OCI-LY7 (cell line): ENCODE results near the gene FOXJ2. TPM values are rescaled to one million over a fixed set of nuclear protein-coding genes. Genes with fewer than 3 reads are reported as not detected.

Experiments
- BruUV-seq: library from RNA; stranded (reverse); fragments of 400-500 nt; replicated peaks from 2 replicates; lab custom pipeline; 2021; lab: Mats Ljungman, UMichigan
- CTCF ChIA-PET: fragments of 300-600 bp; sonication (Branson Sonifier 250); formaldehyde crosslinking; loops from one replicate; lab custom pipeline; 2022; ENCODE audit warnings: antibody characterized with exemption; ENCODE audit not compliant: unreplicated experiment; lab: Charles Lee
- POLR2A ChIA-PET: fragments of 300-600 bp; sonication (Branson Sonifier 250); formaldehyde crosslinking; loops from one replicate; lab custom pipeline; 2022; ENCODE audit warnings: antibody characterized with exemption; lab: Charles Lee
- DNase-seq: peaks from one replicate; pipeline ENCODE4 v3.0.0-alpha.2; 2015; ENCODE audit warnings: low spot score
- H2AFZ ChIP-seq: fragments of 200-600 bp; sonication (generic), shearing (Covaris generic); 2 replicates; pipeline ENCODE4 v1.6.1; 2014; ENCODE audit warnings: mild to moderate bottlenecking, antibody characterized with exemption, low read length, moderate library complexity
- H3K27ac ChIP-seq: fragments of 200-600 bp; sonication (generic); 2 replicates; pipeline ENCODE4 v1.5.1; 2014; ENCODE audit warnings: mixed run types, low read depth, mild to moderate bottlenecking, moderate library complexity, low read length, inconsistent platforms; ENCODE audit not compliant: poor library complexity, severe bottlenecking
- H3K36me3 ChIP-seq: fragments of 200-600 bp; sonication (generic); 2 replicates; pipeline ENCODE4 v1.6.1; 2014; ENCODE audit warnings: mild to moderate bottlenecking, antibody characterized with exemption, low read length, moderate library complexity, mixed read lengths; ENCODE audit not compliant: insufficient read depth
- H3K4me1 ChIP-seq: fragments of 200-600 bp; sonication (generic); 2 replicates; pipeline ENCODE4 v1.5.1; 2014; ENCODE audit warnings: mild to moderate bottlenecking, low read length; ENCODE audit not compliant: insufficient read depth, poor library complexity, severe bottlenecking
- H3K4me2 ChIP-seq: fragments of 200-600 bp; sonication (generic); 2 replicates; pipeline ENCODE4 v1.6.1; 2014; ENCODE audit warnings: mild to moderate bottlenecking, low read length
- H3K4me3 ChIP-seq: fragments of 200-600 bp; sonication (generic); 2 replicates; pipeline ENCODE4 v1.5.1; 2014; ENCODE audit warnings: mild to moderate bottlenecking, low read depth, low read length; ENCODE audit not compliant: poor library complexity, severe bottlenecking
- H3K79me2 ChIP-seq: fragments of 200-600 bp; sonication (generic); 2 replicates; pipeline ENCODE4 v1.6.1; 2016; ENCODE audit warnings: low read depth, mild to moderate bottlenecking, low read length, moderate library complexity, mixed read lengths; ENCODE audit not compliant: insufficient read depth
- H3K9me2 ChIP-seq: fragments of 200-600 bp; sonication (generic); 2 replicates; pipeline ENCODE4 v1.6.1; 2016; ENCODE audit warnings: mild to moderate bottlenecking, low read length, mixed read lengths; ENCODE audit not compliant: insufficient read depth
- H3K9me3 ChIP-seq: fragments of 200-600 bp; sonication (generic); 2 replicates; pipeline ENCODE4 v1.6.1; 2014; ENCODE audit warnings: mild to moderate bottlenecking, mixed run types, low read length, mixed read lengths
- H4K20me1 ChIP-seq: fragments of 200-600 bp; sonication (generic); 2 replicates; pipeline ENCODE4 v1.6.1; 2014; ENCODE audit warnings: mild to moderate bottlenecking, antibody characterized with exemption, low read length, moderate library complexity, mixed read lengths; ENCODE audit not compliant: insufficient read depth
- EZH2phosphoT487 ChIP-seq: fragments of 200-600 bp; sonication (generic); IDR thresholded peaks from 2 replicates; pipeline ENCODE4 v1.6.1; 2018; ENCODE audit warnings: low read depth, borderline replicate concordance, mild to moderate bottlenecking, mixed run types, antibody characterized with exemption, low read length, moderate library complexity, mixed read lengths
- intact Hi-C: fragments of 100-400 bp; cut with micrococcal nuclease; formaldehyde crosslinking; loops from one replicate; pipeline ENCODE4 v1.10.0; 2022; ENCODE audit not compliant: unreplicated experiment
- total RNA-seq, 2 experiments: library from RNA; depleted of rRNA in 1 of 2; stranded (reverse); fragments of >200 nt in 1 of 2; shearing (Covaris generic) in 1 of 2; gene quantifications; 2 replicates each; pipeline ENCODE4 v1.2.3, GENCODE V29; 2014 to 2022
- TF ChIP-seq, protein P1 (sequence below): fragments of 200-600 bp; sonication (generic); conservative IDR thresholded peaks from 2 replicates; pipeline ENCODE4 v1.5.1; 2014; ENCODE audit warnings: mild to moderate bottlenecking, antibody characterized with exemption, low read length, moderate library complexity, mixed read lengths

FOXJ2 gene
- total RNA-seq, 2 experiments from 2014 or later = 5.7 to 9.3 TPM

DNA sequence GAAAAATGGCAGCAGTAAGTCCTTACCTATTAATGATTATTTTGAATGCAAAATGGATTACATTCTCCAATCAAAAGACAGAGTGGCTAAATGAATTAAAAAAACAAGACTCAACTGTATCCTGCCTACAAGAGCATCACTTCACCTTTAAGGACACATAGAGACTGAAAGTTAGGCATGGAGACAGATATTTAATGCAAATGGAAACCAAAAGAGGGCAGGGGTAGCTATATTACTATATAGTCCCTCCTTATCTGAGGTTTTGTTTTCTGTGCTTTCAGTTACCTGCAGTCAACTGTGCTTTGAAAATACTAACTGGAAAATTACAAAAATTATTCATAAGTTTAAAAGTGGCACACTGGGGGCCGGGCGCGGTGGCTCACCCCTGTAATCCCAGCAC, 66.7 kb downstream of the FOXJ2 start:
- BruUV-seq = no TSS peak
- ChIA-PET POLR2A (interaction anchor here (0.6 to 1.0 kb wide), 4 partner anchors 12 to 83 kb away, joined by 3 to 4 read pairs (median 3); no protein-coding TSS in a partner anchor), CTCF (no interaction called here)
- TF ChIP-seq EZH2phosphoT487 = no peak
- TF ChIP-seq, protein P1, sequence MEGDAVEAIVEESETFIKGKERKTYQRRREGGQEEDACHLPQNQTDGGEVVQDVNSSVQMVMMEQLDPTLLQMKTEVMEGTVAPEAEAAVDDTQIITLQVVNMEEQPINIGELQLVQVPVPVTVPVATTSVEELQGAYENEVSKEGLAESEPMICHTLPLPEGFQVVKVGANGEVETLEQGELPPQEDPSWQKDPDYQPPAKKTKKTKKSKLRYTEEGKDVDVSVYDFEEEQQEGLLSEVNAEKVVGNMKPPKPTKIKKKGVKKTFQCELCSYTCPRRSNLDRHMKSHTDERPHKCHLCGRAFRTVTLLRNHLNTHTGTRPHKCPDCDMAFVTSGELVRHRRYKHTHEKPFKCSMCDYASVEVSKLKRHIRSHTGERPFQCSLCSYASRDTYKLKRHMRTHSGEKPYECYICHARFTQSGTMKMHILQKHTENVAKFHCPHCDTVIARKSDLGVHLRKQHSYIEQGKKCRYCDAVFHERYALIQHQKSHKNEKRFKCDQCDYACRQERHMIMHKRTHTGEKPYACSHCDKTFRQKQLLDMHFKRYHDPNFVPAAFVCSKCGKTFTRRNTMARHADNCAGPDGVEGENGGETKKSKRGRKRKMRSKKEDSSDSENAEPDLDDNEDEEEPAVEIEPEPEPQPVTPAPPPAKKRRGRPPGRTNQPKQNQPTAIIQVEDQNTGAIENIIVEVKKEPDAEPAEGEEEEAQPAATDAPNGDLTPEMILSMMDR = no peak
- Histone ChIP-seq H3K4me3 (no peak overlapping the region), H3K9me2 (no peaks in the 10 kb centered on the region), H3K9me3 (no peaks in the 10 kb centered on the region), H4K20me1 (no peaks in the 10 kb centered on the region), H3K79me2 (no peaks in the 10 kb centered on the region), H3K4me1 (no peaks in the 10 kb centered on the region), H3K27ac (no peak overlapping the region), H2AFZ (no peak overlapping the region), H3K36me3 (peaks cover 45% of the 10 kb centered on the region), H3K4me2 (no peak overlapping the region)
- intact Hi-C loops = no loop called here
- DNase-seq = no peak

Other genes with a start within 250 kb of the FOXJ2 start
- not detected in 2 replicates for gene NANOG, start 243.3 kb upstream of the FOXJ2 start, total RNA-seq (2014; rRNA removed; shearing (Covaris generic))
- not detected in 2 replicates for gene NANOG, start 243.3 kb upstream of the FOXJ2 start, total RNA-seq (2022)
- gene SLC2A14, start 159.8 kb upstream of the FOXJ2 start, total RNA-seq (2014; rRNA removed; shearing (Covaris generic)) = 0.23 TPM in 1 of 2 replicates, not detected in the other
- gene SLC2A14, start 159.8 kb upstream of the FOXJ2 start, total RNA-seq (2022) = 0.31 and 0.48 TPM in 2 replicates
- gene SLC2A3, start 96.5 kb upstream of the FOXJ2 start, total RNA-seq (2014; rRNA removed; shearing (Covaris generic)) = 3.7 and 3.9 TPM in 2 replicates
- 16.3 and 17.9 TPM in 2 replicates for gene SLC2A3, start 96.5 kb upstream of the FOXJ2 start, total RNA-seq (2022)
- gene C3AR1, start 33.6 kb downstream of the FOXJ2 start, total RNA-seq (2014; rRNA removed; shearing (Covaris generic)) = not detected in 2 replicates
- gene C3AR1, start 33.6 kb downstream of the FOXJ2 start, total RNA-seq (2022) = not detected in 2 replicates
- gene NECAP1, start 49.6 kb downstream of the FOXJ2 start, total RNA-seq (2014; rRNA removed; shearing (Covaris generic)) = 34.7 and 35.6 TPM in 2 replicates
- 27.1 and 29.0 TPM in 2 replicates for gene NECAP1, start 49.6 kb downstream of the FOXJ2 start, total RNA-seq (2022)
- gene CLEC4A, start 90.9 kb downstream of the FOXJ2 start, total RNA-seq (2014; rRNA removed; shearing (Covaris generic)) = 0.50 and 2.4 TPM in 2 replicates
- 0.41 and 0.99 TPM in 2 replicates for gene CLEC4A, start 90.9 kb downstream of the FOXJ2 start, total RNA-seq (2022)
- not detected in 2 replicates for gene ZNF705A, start 124.3 kb downstream of the FOXJ2 start, total RNA-seq (2014; rRNA removed; shearing (Covaris generic))
- gene ZNF705A, start 124.3 kb downstream of the FOXJ2 start, total RNA-seq (2022) = not detected in 2 replicates
- gene FAM90A1, start 194.9 kb downstream of the FOXJ2 start, total RNA-seq (2014; rRNA removed; shearing (Covaris generic)) = not detected in 2 replicates
- not detected in 2 replicates for gene FAM90A1, start 194.9 kb downstream of the FOXJ2 start, total RNA-seq (2022)